Measurements from ENCODE around the gene RGS14. TPM values are rescaled to one million over a fixed set of nuclear protein-coding genes. Genes with fewer than 3 reads are reported as not detected.

Gene RGS14
- total RNA-seq, 1 experiment from 2014 or later: 9.4 TPM

DNA sequence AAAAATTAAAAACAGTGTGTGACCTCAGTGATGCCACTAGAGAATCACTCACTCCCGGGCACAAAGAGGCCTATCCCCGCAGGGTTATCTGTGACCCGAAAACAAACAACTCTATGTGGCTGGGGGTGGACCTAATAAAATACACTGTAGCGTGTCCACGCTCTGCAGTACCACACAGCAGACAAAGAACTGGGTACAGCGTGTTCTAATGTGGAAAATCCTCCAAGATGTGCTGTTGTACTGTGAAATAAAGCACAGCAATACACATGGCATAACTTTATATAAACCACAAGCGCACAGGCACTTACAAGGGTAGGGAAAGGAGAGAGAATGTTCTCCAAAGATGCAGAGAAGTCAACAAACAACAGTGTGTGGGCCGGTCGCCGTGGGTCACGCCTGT, 18.4 kb downstream of the RGS14 start:
- RAD21 ChIA-PET (ENCODE audit: low non-redundant PET in 1 of 2, low total read pairs in 2 of 2, uncharacterized antibody in 2 of 2, unreplicated experiment in 2 of 2): no interaction called here

DNA sequence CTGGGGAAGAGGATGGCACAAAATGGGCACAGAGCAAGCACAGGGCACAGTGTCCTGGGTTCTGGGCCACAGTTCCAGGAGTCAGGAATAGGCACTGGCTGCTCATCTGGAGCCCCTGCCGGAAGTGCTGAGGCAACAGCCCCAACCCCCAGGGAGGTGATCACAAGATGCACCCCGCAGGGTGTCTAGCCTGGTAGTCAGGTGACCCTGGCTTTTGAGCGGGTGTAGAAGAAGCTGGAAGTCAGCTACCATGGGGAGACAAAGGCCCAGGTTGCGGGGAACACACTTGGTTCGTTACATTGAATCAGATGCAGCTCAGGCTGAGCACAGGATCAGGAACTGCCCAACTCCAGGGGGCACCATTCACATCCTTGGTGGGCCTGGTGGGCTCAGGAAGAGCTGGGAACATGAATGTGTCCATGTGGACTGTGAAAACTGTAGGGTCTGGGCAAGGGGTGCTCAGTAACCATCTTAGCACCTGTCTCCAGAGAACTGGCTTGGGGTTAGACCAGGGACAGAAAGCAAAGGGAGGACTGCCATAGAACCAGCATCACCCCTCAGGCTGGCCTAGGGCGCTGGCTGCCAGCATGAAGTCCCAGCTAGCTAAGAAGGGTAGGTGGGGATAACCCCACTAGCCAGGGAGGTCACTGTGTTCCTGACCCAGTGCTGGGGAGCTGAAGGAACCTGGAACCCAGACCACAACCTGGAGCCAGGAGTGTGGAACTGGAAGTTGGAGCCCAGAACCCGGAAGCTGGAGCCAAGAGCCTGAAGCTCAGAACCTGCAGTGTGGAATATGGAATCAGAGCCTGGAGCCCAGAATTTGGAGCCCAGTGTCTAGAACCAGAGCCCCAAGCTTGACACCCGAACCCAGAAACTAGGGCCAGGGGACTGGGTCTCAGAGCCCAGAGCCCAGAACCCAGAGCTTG, 20.4 kb downstream of the RGS14 start:
- H3K4me2 ChIP-seq (ENCODE audit: low read length): no peak overlapping the region
- H3K9ac ChIP-seq (ENCODE audit: low read length): no peak overlapping the region
- H3K27me3 ChIP-seq (ENCODE audit: insufficient read depth, low read length): no peaks in the 10 kb centered on the region
- ATAC-seq: no peak
- no peaks in the 10 kb centered on the region for H3K36me3 ChIP-seq (ENCODE audit: control insufficient read depth in 1 of 2, insufficient read depth in 2 of 2, low read length in 2 of 2)
- no peak for DNase-seq (ENCODE audit: low read depth, low spot score)
- ChIA-PET RAD21 (ENCODE audit: low non-redundant PET in 1 of 2, low total read pairs in 2 of 2, uncharacterized antibody in 2 of 2, unreplicated experiment in 2 of 2) (no interaction called here), CTCF (interaction anchor here (1.1 to 1.9 kb wide), 4 partner anchors 7 to 118 kb away, joined by 4 to 11 read pairs (median 6); no protein-coding TSS in a partner anchor), POLR2A (no interaction called here)
- intact Hi-C loops (cut with micrococcal nuclease): no loop called here
- peaks cover 3 to 17% of the 10 kb centered on the region in 2 experiments; a peak in 3 of 4 replicates for H3K4me1 ChIP-seq (ENCODE audit: control insufficient read depth in 1 of 2, insufficient read depth in 2 of 2, low read length in 2 of 2)
- H3K9me3 ChIP-seq (ENCODE audit: control insufficient read depth in 1 of 2, insufficient read depth in 1 of 2, low read depth in 1 of 2, low read length in 2 of 2): no peaks in the 10 kb centered on the region
- H4K20me1 ChIP-seq (ENCODE audit: insufficient read depth): no peaks in the 10 kb centered on the region
- H3K4me3 ChIP-seq (replicated peaks in 1 of 2; ENCODE audit: low read depth in 1 of 2, low read length in 2 of 2): no peak overlapping the region
- BruUV-seq (replicated peaks): no TSS peak
- no peak overlapping the region for H2AFZ ChIP-seq (ENCODE audit: low read depth, low read length, poor library complexity, severe bottlenecking)
- no peak overlapping the region for H3K27ac ChIP-seq (ENCODE audit: low read depth, low read length)
- no peaks in the 10 kb centered on the region for H3K9me2 ChIP-seq (ENCODE audit: insufficient read depth)
- no peaks in the 10 kb centered on the region for H3K79me2 ChIP-seq (ENCODE audit: insufficient read depth, low read length)
- TF ChIP-seq, protein P1, sequence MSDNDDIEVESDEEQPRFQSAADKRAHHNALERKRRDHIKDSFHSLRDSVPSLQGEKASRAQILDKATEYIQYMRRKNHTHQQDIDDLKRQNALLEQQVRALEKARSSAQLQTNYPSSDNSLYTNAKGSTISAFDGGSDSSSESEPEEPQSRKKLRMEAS (IDR thresholded peaks at IDR 0.05): no peak
- TF ChIP-seq CEBPB (IDR thresholded peaks at IDR 0.05; ENCODE audit: low read depth) (no peak), EZH2 (IDR thresholded peaks at IDR 0.05) (no peak), YY1 (IDR thresholded peaks at IDR 0.05; ENCODE audit: extremely low read depth, insufficient replicate concordance, low read depth, low read length) (no peak), EGR1 (IDR thresholded peaks at IDR 0.05; ENCODE audit: low read depth) (no peak)
- TF ChIP-seq, protein P2, sequence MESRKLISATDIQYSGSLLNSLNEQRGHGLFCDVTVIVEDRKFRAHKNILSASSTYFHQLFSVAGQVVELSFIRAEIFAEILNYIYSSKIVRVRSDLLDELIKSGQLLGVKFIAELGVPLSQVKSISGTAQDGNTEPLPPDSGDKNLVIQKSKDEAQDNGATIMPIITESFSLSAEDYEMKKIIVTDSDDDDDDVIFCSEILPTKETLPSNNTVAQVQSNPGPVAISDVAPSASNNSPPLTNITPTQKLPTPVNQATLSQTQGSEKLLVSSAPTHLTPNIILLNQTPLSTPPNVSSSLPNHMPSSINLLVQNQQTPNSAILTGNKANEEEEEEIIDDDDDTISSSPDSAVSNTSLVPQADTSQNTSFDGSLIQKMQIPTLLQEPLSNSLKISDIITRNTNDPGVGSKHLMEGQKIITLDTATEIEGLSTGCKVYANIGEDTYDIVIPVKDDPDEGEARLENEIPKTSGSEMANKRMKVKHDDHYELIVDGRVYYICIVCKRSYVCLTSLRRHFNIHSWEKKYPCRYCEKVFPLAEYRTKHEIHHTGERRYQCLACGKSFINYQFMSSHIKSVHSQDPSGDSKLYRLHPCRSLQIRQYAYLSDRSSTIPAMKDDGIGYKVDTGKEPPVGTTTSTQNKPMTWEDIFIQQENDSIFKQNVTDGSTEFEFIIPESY (IDR thresholded peaks at IDR 0.05; ENCODE audit: extremely low read depth, insufficient replicate concordance, low read length): no peak
- TF ChIP-seq, protein P3, sequence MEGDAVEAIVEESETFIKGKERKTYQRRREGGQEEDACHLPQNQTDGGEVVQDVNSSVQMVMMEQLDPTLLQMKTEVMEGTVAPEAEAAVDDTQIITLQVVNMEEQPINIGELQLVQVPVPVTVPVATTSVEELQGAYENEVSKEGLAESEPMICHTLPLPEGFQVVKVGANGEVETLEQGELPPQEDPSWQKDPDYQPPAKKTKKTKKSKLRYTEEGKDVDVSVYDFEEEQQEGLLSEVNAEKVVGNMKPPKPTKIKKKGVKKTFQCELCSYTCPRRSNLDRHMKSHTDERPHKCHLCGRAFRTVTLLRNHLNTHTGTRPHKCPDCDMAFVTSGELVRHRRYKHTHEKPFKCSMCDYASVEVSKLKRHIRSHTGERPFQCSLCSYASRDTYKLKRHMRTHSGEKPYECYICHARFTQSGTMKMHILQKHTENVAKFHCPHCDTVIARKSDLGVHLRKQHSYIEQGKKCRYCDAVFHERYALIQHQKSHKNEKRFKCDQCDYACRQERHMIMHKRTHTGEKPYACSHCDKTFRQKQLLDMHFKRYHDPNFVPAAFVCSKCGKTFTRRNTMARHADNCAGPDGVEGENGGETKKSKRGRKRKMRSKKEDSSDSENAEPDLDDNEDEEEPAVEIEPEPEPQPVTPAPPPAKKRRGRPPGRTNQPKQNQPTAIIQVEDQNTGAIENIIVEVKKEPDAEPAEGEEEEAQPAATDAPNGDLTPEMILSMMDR (IDR thresholded peaks at IDR 0.05 in 2 of 3, conservative IDR thresholded peaks at IDR 0.05 in 1 of 3; ENCODE audit: borderline replicate concordance in 1 of 3, insufficient read depth in 1 of 3, low read depth in 2 of 3, low read length in 2 of 3): no peak
- TF ChIP-seq, protein P4, sequence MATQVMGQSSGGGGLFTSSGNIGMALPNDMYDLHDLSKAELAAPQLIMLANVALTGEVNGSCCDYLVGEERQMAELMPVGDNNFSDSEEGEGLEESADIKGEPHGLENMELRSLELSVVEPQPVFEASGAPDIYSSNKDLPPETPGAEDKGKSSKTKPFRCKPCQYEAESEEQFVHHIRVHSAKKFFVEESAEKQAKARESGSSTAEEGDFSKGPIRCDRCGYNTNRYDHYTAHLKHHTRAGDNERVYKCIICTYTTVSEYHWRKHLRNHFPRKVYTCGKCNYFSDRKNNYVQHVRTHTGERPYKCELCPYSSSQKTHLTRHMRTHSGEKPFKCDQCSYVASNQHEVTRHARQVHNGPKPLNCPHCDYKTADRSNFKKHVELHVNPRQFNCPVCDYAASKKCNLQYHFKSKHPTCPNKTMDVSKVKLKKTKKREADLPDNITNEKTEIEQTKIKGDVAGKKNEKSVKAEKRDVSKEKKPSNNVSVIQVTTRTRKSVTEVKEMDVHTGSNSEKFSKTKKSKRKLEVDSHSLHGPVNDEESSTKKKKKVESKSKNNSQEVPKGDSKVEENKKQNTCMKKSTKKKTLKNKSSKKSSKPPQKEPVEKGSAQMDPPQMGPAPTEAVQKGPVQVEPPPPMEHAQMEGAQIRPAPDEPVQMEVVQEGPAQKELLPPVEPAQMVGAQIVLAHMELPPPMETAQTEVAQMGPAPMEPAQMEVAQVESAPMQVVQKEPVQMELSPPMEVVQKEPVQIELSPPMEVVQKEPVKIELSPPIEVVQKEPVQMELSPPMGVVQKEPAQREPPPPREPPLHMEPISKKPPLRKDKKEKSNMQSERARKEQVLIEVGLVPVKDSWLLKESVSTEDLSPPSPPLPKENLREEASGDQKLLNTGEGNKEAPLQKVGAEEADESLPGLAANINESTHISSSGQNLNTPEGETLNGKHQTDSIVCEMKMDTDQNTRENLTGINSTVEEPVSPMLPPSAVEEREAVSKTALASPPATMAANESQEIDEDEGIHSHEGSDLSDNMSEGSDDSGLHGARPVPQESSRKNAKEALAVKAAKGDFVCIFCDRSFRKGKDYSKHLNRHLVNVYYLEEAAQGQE (IDR thresholded peaks at IDR 0.05; ENCODE audit: low read depth): no peak

More for the DNA sequence above, 18.4 kb downstream of the RGS14 start:
- Histone ChIP-seq H3K4me1 (ENCODE audit: control insufficient read depth in 1 of 2, insufficient read depth in 2 of 2, low read length in 2 of 2) (peaks cover 0 to 21% of the 10 kb centered on the region in 2 experiments; a peak in 1 of 4 replicates), H3K9ac (ENCODE audit: low read length) (no peak overlapping the region), H4K20me1 (ENCODE audit: insufficient read depth) (no peaks in the 10 kb centered on the region), H3K27ac (ENCODE audit: low read depth, low read length) (no peak overlapping the region), H3K9me3 (ENCODE audit: control insufficient read depth in 1 of 2, insufficient read depth in 1 of 2, low read depth in 1 of 2, low read length in 2 of 2) (no peaks in the 10 kb centered on the region), H3K4me3 (replicated peaks in 1 of 2; ENCODE audit: low read depth in 1 of 2, low read length in 2 of 2) (no peak overlapping the region), H3K9me2 (ENCODE audit: insufficient read depth) (no peaks in the 10 kb centered on the region), H3K4me2 (ENCODE audit: low read length) (no peak overlapping the region), H2AFZ (ENCODE audit: low read depth, low read length, poor library complexity, severe bottlenecking) (no peak overlapping the region), H3K36me3 (ENCODE audit: control insufficient read depth in 1 of 2, insufficient read depth in 2 of 2, low read length in 2 of 2) (no peaks in the 10 kb centered on the region), H3K27me3 (ENCODE audit: insufficient read depth, low read length) (no peaks in the 10 kb centered on the region), H3K79me2 (ENCODE audit: insufficient read depth, low read length) (no peaks in the 10 kb centered on the region)
- ChIA-PET POLR2A (no interaction called here), CTCF (interaction anchor here (1.4 kb wide), 1 partner anchor 14 kb away, joined by 3 read pairs; no protein-coding TSS in a partner anchor)
- TF ChIP-seq EZH2phosphoT487 (IDR thresholded peaks at IDR 0.05; ENCODE audit: borderline replicate concordance): no peak
- DNase-seq (ENCODE audit: low read depth, low spot score): no peak
- no peak for ATAC-seq
- intact Hi-C loops (cut with micrococcal nuclease): no loop called here
- no TSS peak for BruUV-seq (replicated peaks)

Measured in HCT116 (cell line).